SK-N-MC (cell line): ENCODE data around the gene SDR42E1.

Experiments
- DNase-seq: peaks from one replicate; pipeline ENCODE4 v3.0.0-alpha.2; 2011; ENCODE audit warnings: low read depth, low spot score
- H3K27ac ChIP-seq: fragments of 200-600 bp; sonication (generic); 2 replicates; pipeline ENCODE4 v1.5.1; 2016; ENCODE audit warnings: mixed run types
- H3K36me3 ChIP-seq: fragments of 200-600 bp; sonication (generic); 2 replicates; pipeline ENCODE4 v1.6.1; 2017; ENCODE audit warnings: antibody characterized with exemption, low read length, mixed read lengths; ENCODE audit not compliant: insufficient read depth
- H3K4me3 ChIP-seq: fragments of 200-600 bp; sonication (generic); 2 replicates; pipeline ENCODE4 v1.5.1; 2016
- H3K9ac ChIP-seq: fragments of 200-600 bp; sonication (generic); 2 replicates; pipeline ENCODE4 v1.8.0; 2017; ENCODE audit warnings: mixed run types, mixed read lengths; ENCODE audit not compliant: insufficient read length
- H3K9me3 ChIP-seq: fragments of 200-600 bp; sonication (generic); 2 replicates; pipeline ENCODE4 v1.6.1; 2017; ENCODE audit warnings: low read depth, mild to moderate bottlenecking, antibody characterized with exemption, low read length, moderate library complexity, mixed read lengths
- EZH2 ChIP-seq: fragments of 200-600 bp; sonication (generic); IDR thresholded peaks from one replicate; pipeline ENCODE4 v1.6.1; 2017; ENCODE audit warnings: antibody characterized with exemption
- FOXP2 ChIP-seq: optimal IDR thresholded peaks from 2 replicates; pipeline ENCODE3; 2011; ENCODE audit warnings: mild to moderate bottlenecking, moderate library complexity; ENCODE audit not compliant: insufficient read depth; ENCODE audit errors: extremely low read length, control extremely low read depth
- POLR2AphosphoS5 ChIP-seq: IDR thresholded peaks from 2 replicates; pipeline ENCODE4 v1.6.1; 2012; ENCODE audit warnings: mild to moderate bottlenecking, low read depth, low read length, borderline replicate concordance

Gene SDR42E1

GRCh38 chr16:82011199-82011641, at the start of gene SDR42E1:
SDR42E1 (minus strand) TSS chr16:82011470; CDS start chr16:82000858, 10,612 bp downstream.
- Histone ChIP-seq H3K27ac (no peak within 1 kb of the TSS), H3K4me3 (no peak within 1 kb of the TSS), H3K9ac (no peak within 1 kb of the TSS), H3K36me3 (no peaks in the 10 kb centered on the region), H3K9me3 (no peaks in the 10 kb centered on the region)
- DNase-seq: no peak
- TF ChIP-seq EZH2: no peak

- TF ChIP-seq EZH2: no peak
- no peak for TF ChIP-seq FOXP2
- no peak for TF ChIP-seq POLR2AphosphoS5
- no peak for DNase-seq
- H3K27ac ChIP-seq: no peak overlapping the region
Measured at GRCh38 chr16:82059983-82060421, 48.7 kb upstream of the SDR42E1 start.

GRCh38 chr16:82059161-82059982, 48.1 kb upstream of the SDR42E1 start:
- no peak overlapping the region for H3K27ac ChIP-seq
- no peak overlapping the region for H3K4me3 ChIP-seq
- no peaks in the 10 kb centered on the region for H3K36me3 ChIP-seq
- H3K9ac ChIP-seq: no peak overlapping the region
- no peak for DNase-seq
- TF ChIP-seq EZH2 (no peak), POLR2AphosphoS5 (no peak), FOXP2 (no peak)
- no peaks in the 10 kb centered on the region for H3K9me3 ChIP-seq

More at GRCh38 chr16:82059983-82060421, 48.7 kb upstream of the SDR42E1 start:
- no peak overlapping the region for H3K9ac ChIP-seq
- H3K4me3 ChIP-seq: no peak overlapping the region
- H3K36me3 ChIP-seq: no peaks in the 10 kb centered on the region
- H3K9me3 ChIP-seq: no peaks in the 10 kb centered on the region

- H3K9ac ChIP-seq: no peak overlapping the region
- H3K36me3 ChIP-seq: no peaks in the 10 kb centered on the region
- no peak for TF ChIP-seq POLR2AphosphoS5
- no peak for TF ChIP-seq EZH2
- TF ChIP-seq FOXP2: no peak
- H3K9me3 ChIP-seq: no peaks in the 10 kb centered on the region
- H3K4me3 ChIP-seq: no peak overlapping the region
- DNase-seq: no peak
- no peak overlapping the region for H3K27ac ChIP-seq
Measured at GRCh38 chr16:82056550-82056896, 45.3 kb upstream of the SDR42E1 start.

- no peak for DNase-seq
- no peaks in the 10 kb centered on the region for H3K36me3 ChIP-seq
- H3K9ac ChIP-seq: no peak overlapping the region
- H3K4me3 ChIP-seq: no peak overlapping the region
- H3K9me3 ChIP-seq: no peaks in the 10 kb centered on the region
- TF ChIP-seq EZH2: no peak
- TF ChIP-seq POLR2AphosphoS5: no peak
- TF ChIP-seq FOXP2: no peak
- H3K27ac ChIP-seq: no peak overlapping the region
Measured at GRCh38 chr16:82055728-82056549, 44.7 kb upstream of the SDR42E1 start.

GRCh38 chr16:82055117-82055516, 43.8 kb upstream of the SDR42E1 start:
- no peak for TF ChIP-seq EZH2
- no peak for TF ChIP-seq POLR2AphosphoS5
- no peak for TF ChIP-seq FOXP2
- DNase-seq: no peak
- no peak overlapping the region for H3K4me3 ChIP-seq

GRCh38 chr16:82051656-82052055, 40.4 kb upstream of the SDR42E1 start:
- no peaks in the 10 kb centered on the region for H3K9me3 ChIP-seq
- no peak overlapping the region for H3K4me3 ChIP-seq
- no peak overlapping the region for H3K27ac ChIP-seq
- H3K36me3 ChIP-seq: no peaks in the 10 kb centered on the region
- no peak overlapping the region for H3K9ac ChIP-seq
- TF ChIP-seq EZH2: no peak
- TF ChIP-seq POLR2AphosphoS5: no peak
- no peak for TF ChIP-seq FOXP2
- DNase-seq: no peak

More at GRCh38 chr16:82055117-82055516, 43.8 kb upstream of the SDR42E1 start:
- Histone ChIP-seq H3K27ac (no peak overlapping the region), H3K9ac (no peak overlapping the region), H3K36me3 (no peaks in the 10 kb centered on the region), H3K9me3 (no peaks in the 10 kb centered on the region)

- H3K9me3 ChIP-seq: no peaks in the 10 kb centered on the region
- H3K4me3 ChIP-seq: no peak overlapping the region
- H3K9ac ChIP-seq: no peak overlapping the region
- DNase-seq: no peak
- H3K27ac ChIP-seq: no peak overlapping the region
- H3K36me3 ChIP-seq: no peaks in the 10 kb centered on the region; the same call in 1 of the 2 replicates
- TF ChIP-seq POLR2AphosphoS5: no peak
Measured at GRCh38 chr16:82050909-82051357, 39.7 kb upstream of the SDR42E1 start.
